Activated T-cell treated with anti-CD3 and anti-CD28 coated beads, Interleukin-2, amount 50 U/mL, for 48 hours (primary cell): Measurements from ENCODE around the gene CPO.
"Not testable (repeated sequence)": the region's sequence is repeated elsewhere in the genome, so short reads cannot be mapped to it uniquely, and the experiment has no call there.

Experiments used
- DNase-seq, 2 experiments: peaks; one replicate each; pipeline ENCODE4 v3.0.0-alpha.2; 2020

Gene CPO

GRCh38 chr2:206939340-206939739 is at the start of gene CPO:
Gene CPO (plus strand): TSS chr2:206939518. CDS start chr2:206939600, 82 bp downstream.
- no peak for DNase-seq

- DNase-seq, result no peak
Observed at GRCh38 chr2:206890179-206890578, 49.1 kb upstream of the CPO start.

- no peak for DNase-seq
Observed at GRCh38 chr2:206890926-206891325, 48.4 kb upstream of the CPO start.

DNA sequence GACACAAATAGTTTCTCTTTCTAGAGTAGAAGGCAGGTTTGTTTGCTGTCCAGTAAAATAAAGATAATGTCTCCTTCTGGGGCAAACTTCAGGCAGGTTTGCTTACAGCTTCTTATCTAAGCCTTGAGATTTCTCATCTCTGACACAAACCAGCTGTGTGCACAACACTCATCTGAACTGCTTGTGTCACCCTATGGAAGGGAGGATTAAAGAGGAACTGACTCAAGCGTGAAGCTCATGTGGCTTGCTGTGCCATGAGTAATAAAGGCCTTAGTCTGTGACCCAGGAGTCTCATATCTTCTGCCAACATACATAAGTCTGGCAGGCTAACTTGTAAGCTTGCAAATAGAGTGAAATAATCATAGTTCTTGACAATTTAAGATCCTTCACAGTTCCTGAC is 24.2 kb upstream of the CPO start:
- no peak for DNase-seq

DNA sequence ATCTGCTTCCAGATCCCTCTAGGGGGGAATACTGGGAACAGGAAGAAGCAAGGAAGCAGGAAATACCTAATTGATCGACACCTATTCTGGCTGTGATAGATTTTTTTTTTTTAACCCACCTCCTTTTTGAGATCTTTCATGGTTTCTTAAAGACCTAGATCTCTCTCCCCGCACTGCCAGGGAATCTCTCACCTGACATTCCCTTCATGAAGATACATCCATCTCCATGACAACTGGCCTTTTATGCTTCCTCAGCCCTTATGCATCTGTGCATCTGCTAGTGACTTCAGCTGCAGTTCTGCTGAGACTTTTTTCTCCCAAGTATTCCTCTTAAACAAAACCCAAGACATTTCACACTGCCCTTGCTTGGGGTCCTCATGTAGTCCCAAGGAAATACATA is 21.1 kb upstream of the CPO start:
- DNase-seq, result no peak

GRCh38 chr2:206920310-206920709 is 19.0 kb upstream of the CPO start:
- DNase-seq, result no peak

DNA sequence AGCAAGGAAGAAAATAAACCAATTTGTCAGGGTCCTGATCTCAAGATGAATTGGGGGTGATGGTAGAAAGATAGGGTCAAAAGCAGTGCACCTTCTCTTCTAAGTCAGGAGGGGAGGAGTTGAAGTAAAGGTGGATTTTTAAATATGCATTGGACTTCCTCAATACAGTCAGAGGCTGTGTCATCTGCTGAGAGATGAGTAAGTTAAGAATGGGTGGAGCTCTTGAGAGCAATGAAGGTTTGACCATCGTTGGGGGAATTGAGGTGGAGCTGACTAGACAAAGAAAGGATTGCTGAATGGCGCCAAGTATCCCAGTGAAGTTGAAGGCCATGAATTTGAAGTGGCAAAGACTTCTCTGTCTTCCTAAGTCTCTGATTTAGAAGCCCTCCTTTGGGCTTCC is 18.4 kb upstream of the CPO start:
- DNase-seq, result no peak

DNA sequence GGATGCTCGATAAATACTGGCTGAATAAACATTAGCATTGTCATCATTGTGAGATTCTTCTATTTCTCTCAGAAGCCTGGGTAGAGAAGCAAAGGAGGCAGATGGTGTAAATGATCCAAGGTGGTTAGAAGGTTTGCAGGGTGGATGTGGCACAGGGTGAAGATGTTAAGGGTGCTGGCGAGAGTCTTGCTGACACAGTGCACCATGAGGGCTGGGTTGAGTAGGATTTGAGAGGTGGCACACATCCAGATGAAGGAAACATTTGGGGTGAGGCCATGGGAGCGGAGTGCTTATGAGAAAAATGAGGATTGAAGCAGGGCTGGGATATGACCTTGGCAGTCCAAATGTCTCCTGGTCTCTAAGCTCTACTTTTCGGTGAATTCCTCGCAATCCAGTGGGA is 17.8 kb upstream of the CPO start:
- DNase-seq, result no peak

DNA sequence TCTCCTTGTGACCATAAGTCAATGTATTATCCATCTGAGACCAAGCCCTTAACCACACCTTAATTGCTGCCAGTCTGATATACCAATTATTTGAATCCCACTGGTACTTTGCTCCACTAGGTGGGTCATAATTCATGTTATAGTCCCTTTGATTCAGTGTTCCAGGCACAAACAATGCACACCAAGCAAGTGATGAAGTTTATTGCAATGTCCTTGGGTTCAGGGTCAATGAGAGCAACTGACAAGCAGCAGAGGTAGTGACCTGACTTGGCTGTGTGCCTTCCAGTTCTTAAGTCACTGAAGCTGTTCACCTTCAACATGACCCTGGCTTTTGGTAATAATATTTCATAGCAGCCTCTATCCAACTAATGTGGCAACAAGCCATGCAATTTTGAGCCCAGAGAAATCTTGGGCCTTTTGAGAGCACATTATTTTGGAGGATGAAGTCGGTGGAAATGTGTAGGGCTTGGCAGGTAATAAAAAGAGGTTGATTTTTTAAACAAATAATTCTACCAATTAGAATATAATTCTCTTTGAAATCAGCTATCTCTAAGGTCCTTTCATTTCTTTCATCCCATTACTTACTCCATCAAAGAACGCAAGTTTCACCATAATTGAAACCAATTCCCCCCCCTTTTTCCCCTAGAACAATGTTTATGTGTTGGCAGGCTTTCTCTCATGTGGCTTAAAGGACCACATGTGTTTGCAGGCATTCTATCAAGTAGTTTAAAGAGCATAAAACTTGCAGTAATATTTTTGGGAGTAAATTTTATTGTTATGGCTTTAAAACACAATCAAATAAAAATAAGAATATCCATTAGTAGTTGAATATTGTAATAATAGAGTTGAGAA is 3.1 kb upstream of the CPO start:
- no peak for DNase-seq

GRCh38 chr2:206936843-206937230 is 2.5 kb upstream of the CPO start:
- DNase-seq, result no peak

DNA sequence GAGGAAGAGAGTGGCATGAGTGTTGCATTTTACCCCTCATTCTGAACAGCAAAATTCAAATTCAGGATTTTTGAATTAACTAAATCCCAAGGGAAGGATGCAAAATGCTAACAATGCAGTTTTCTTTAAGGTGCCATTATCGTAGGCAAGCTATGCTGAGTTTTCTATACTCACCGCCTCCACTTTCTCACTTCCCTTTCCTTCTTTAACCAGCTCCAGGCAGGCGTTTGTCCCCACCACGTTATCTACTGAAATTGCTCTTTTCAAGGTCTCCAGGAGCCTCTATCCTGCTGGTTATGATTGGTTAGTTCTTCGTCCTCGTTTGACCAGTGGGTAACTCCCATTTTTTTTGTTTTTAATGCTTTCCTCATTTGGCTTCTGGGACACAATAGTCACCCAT is 1.8 kb upstream of the CPO start:
- no peak for DNase-seq

- DNase-seq, result no peak
Observed at GRCh38 chr2:206940546-206940945, 1.2 kb downstream of the CPO start.

DNA sequence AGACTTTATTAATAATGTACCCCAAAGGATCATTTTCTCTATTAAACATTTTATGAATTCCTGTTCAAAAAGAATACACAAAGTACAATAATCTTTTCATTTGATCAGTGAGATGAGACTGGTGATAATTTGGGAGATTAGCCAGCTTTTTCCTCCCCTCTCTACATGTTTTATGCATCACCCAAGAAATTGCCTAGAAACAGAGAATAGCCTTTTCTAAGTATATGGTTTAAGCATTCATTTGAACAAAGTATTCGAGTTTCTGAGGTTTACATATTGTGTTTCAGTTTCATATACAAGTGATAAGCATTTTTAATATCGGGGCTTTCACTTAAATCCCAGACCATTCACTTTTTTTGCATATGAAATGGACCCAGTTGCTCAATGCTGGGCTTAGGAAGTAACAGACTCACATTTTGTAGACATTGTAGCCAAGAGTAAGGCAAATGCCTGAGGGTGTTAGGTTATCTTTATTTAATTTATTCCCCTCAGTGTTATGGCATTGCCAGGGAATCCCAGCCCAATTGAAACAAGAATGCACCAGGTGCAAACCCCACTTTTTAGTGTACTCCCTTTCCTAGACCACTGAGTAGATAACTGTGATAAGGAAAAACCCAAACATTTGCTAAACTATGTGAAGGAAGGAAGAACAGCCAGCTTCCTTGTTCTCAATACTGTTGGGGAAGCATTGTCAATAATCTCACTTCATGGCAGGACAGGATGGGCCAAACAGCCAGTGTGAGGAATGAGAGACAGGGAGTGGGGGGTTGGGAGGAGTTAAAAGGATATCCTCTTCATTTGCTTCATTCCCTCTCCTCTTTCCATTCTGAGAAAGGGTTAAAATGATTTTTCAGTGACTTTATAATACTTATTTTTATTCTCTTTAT is 3.5 kb downstream of the CPO start:
- DNase-seq, result no peak

DNA sequence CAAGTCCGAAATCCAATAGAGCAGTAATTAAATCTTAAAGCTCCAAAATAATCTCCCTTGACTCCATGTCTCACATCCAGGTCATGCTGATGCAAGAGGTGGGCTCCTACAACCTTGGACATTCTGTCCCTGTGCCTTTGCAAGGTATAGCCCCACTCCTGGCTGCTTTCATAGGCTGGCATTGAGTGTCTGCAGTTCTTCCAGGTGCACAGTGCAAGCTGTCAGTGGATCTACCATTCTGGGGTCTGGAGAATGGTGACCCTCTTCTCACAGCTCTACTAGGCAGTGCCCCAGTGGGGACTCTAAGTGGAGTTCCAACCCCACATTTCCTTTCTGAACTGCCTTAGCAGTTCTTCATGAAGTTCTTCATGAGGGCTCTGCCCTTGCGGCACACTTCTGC is 14.1 kb downstream of the CPO start:
- DNase-seq, result not testable (repeated sequence)

DNA sequence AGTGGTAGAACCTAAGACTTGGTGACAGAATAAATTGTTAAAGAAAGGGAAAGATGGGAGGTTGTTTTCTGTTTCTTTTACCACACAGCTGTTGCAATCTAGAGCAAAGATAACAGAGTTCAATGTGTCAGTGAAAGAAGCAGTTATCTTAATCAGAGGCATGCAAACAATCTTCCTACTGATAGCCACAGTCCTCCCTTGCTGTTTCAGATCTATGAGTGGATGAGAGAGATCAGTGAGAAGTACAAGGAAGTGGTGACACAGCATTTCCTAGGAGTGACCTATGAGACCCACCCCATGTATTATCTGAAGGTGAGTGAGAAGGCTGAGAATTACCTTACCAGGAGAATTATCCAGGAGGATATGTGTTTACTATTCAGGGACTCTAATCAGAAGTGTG is 15.9 kb downstream of the CPO start:
- no peak for DNase-seq

DNA sequence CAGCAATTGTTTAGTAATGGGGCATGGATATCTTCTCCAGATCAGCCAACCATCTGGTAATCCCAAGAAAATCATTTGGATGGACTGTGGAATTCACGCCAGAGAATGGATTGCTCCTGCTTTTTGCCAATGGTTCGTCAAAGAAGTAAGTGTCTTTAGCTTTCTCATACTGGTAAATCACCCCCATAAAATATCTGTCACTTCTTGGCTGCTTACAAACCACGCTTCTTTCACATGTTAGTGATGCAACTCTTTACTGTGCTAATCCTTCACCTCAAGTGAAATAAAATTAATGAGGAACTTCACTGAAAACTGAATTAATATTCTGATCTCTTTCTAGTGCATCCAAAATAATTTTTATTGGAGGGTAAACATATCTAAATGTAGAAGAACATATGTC is 18.9 kb downstream of the CPO start:
- no peak for DNase-seq

- no peak for DNase-seq
Observed at GRCh38 chr2:206962966-206963365, 23.6 kb downstream of the CPO start.

DNA sequence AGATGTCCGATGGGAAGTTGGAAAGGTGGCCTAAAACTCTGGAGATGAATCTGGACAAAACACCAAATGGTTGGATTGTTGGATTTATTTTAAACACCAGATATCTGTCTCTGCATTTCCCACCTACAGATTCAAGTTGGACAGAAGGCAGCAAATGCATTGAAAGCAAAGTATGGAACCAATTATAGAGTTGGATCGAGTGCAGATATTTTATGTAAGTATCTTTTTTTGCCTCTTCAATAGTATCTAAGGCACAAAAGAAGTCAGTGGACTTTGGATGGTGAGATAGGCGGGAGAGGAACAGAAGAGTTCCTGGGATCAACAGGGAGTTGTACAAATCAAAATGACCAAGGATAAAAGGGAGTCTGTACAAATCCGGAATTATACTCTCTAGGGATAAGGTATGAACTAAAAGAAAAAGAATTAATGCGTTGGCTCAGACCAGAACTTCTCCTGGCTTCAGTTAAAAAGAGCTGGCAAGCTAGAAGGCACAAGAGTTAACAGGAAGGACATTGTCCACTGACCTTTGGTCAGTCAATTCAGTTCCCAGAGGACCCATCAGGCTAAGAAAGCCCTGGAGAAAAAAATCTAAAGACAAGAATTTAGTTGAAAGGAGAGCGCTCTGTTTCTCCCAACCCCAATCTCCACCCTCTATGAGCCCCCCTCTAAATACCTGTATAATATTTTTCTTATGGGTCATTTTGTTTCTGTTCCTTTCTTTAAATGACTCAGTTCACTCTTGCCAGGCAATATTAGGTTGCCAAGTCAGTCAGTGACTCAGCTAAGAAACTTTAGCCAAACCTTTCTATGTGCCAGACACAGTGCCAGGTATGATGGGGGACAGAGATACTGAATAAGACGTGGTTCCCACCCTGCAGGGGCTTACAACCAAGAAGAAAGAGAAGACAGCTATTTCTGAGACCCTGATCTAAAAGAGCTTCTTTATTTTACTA is 29.1 kb downstream of the CPO start:
- DNase-seq, result no peak

DNA sequence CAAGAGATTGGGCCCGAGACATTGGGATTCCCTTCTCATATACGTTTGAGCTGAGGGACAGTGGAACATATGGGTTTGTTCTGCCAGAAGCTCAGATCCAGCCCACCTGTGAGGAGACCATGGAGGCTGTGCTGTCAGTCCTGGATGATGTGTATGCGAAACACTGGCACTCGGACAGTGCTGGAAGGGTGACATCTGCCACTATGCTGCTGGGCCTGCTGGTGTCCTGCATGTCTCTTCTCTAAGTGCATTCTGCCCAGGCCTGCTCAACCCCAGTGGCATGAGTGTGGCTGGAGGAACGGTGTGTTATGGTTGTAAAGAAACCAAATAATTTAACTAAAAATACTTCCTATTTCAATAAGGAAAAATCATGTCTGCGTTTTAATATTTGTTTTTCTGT is 29.9 kb downstream of the CPO start:
- DNase-seq, result no peak

GRCh38 chr2:206970589-206971360 is 31.5 kb downstream of the CPO start:
- DNase-seq, result no peak

DNA sequence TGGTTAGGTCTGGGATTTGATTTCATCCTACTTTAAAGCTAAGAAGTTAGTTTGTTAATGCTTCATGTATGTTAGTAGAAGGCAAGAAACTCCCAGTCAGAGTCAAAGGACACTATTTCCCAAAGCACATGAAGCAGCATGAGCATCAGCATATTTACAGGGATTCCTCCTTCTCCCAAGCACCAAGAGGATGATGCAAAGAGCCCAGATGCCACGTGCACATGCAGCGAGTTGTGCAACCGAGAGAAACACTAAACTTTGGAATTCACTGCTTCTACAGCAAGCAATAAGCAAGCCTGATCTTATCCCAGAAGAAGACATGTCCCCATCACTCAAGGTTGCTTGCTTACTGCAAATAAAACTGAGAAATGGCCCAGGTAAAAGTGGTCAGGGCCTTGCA is 32.5 kb downstream of the CPO start:
- no peak for DNase-seq

DNA sequence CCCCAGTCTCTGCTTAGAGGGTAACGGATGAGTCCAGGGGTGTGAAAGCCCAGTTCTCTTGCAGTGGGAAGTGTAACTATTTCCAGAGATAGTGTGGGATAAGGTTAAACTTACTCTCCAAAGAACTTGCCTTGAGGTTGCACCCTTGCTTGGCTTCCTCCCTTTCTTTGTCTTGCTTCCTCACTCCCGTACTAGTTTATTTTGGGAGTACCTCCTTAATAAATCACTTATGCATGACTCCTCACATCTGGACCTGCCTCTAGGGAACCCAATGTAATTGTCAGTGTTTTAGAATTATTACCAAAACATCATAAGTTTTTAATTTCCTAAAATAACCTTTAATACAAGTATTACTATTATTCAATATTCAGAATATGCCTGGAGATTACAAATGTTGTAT is 35.2 kb downstream of the CPO start:
- DNase-seq, result no peak
